BLaER1 (cell line): ENCODE results near the gene SEC16B.

Experiments used
- H3K27ac ChIP-seq: shearing (Covaris generic); formaldehyde crosslinking; 2 replicates; pipeline ENCODE4 v1.8.1; 2022
- H3K27me3 ChIP-seq: shearing (Covaris generic); formaldehyde crosslinking; 2 replicates; pipeline ENCODE4 v1.8.1; 2022
- H3K36me3 ChIP-seq: shearing (Covaris generic); formaldehyde crosslinking; 2 replicates; pipeline ENCODE4 v1.8.1; 2022
- H3K4me1 ChIP-seq: shearing (Covaris generic); formaldehyde crosslinking; 2 replicates; pipeline ENCODE4 v1.8.1; 2022
- H3K4me2 ChIP-seq: shearing (Covaris generic); formaldehyde crosslinking; 2 replicates; pipeline ENCODE4 v1.8.1; 2022
- H3K4me3 ChIP-seq: shearing (Covaris generic); formaldehyde crosslinking; 2 replicates; pipeline ENCODE4 v1.8.1; 2022
- H3K9ac ChIP-seq: shearing (Covaris generic); formaldehyde crosslinking; 2 replicates; pipeline ENCODE4 v1.8.1; 2022
- H3K9me3 ChIP-seq: shearing (Covaris generic); formaldehyde crosslinking; 2 replicates; pipeline ENCODE4 v1.8.1; 2022
- H4K20me1 ChIP-seq: shearing (Covaris generic); formaldehyde crosslinking; 2 replicates; pipeline ENCODE4 v1.8.1; 2022
- Cebpa-rat ChIP-seq: shearing (Covaris generic); IDR thresholded peaks from 2 replicates; pipeline ENCODE4 v1.8.1; 2022

Gene SEC16B

GRCh38 chr1:177933881-177934280, 36.0 kb downstream of the SEC16B start:
- no peaks in the 10 kb centered on the region for H3K4me1 ChIP-seq
- no peak overlapping the region for H3K4me3 ChIP-seq
- no peak for TF ChIP-seq Cebpa-rat
- H3K27ac ChIP-seq: no peak overlapping the region
- H4K20me1 ChIP-seq: no peaks in the 10 kb centered on the region
- no peak overlapping the region for H3K4me2 ChIP-seq
- no peaks in the 10 kb centered on the region for H3K27me3 ChIP-seq
- H3K36me3 ChIP-seq: no peaks in the 10 kb centered on the region
- no peak overlapping the region for H3K9ac ChIP-seq
- H3K9me3 ChIP-seq: no peaks in the 10 kb centered on the region

GRCh38 chr1:177932123-177932522, 37.7 kb downstream of the SEC16B start:
- Histone ChIP-seq H3K4me2 (no peak overlapping the region), H3K9ac (no peak overlapping the region), H4K20me1 (no peaks in the 10 kb centered on the region), H3K4me1 (no peaks in the 10 kb centered on the region), H3K4me3 (no peak overlapping the region), H3K27me3 (no peaks in the 10 kb centered on the region), H3K36me3 (no peaks in the 10 kb centered on the region), H3K9me3 (no peaks in the 10 kb centered on the region), H3K27ac (no peak overlapping the region)
- TF ChIP-seq Cebpa-rat: no peak

DNA sequence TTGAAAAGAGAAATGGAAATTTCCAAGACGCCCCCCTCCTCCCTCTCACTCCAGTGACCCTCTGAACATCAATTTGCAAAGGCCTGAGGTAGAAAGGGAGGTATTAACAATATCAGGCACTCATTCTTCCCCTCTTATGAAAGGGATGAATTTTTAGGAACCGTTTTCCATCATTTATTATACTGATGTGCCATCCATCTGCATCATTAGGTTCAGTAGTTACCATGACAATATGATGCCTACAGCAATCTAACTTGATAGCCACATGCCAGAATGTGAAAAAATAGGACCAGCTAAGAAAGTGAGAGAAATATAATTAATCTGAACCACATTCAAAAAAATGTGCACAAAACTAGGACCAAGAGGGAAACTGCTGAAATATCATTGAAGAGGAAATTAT, 40.9 kb downstream of the SEC16B start:
- no peak overlapping the region for H3K27ac ChIP-seq
- no peaks in the 10 kb centered on the region for H3K4me1 ChIP-seq
- no peak overlapping the region for H3K4me3 ChIP-seq
- H3K4me2 ChIP-seq: no peak overlapping the region
- H3K36me3 ChIP-seq: no peaks in the 10 kb centered on the region
- no peak for TF ChIP-seq Cebpa-rat
- no peaks in the 10 kb centered on the region for H3K9me3 ChIP-seq
- no peaks in the 10 kb centered on the region for H3K27me3 ChIP-seq
- H3K9ac ChIP-seq: no peak overlapping the region
- H4K20me1 ChIP-seq: no peaks in the 10 kb centered on the region

GRCh38 chr1:177928194-177928593, 41.7 kb downstream of the SEC16B start:
- no peaks in the 10 kb centered on the region for H3K36me3 ChIP-seq
- H3K27ac ChIP-seq: no peak overlapping the region
- no peaks in the 10 kb centered on the region for H4K20me1 ChIP-seq
- no peaks in the 10 kb centered on the region for H3K9me3 ChIP-seq
- H3K4me1 ChIP-seq: no peaks in the 10 kb centered on the region
- no peak overlapping the region for H3K4me2 ChIP-seq
- TF ChIP-seq Cebpa-rat: no peak
- no peak overlapping the region for H3K9ac ChIP-seq
- no peak overlapping the region for H3K4me3 ChIP-seq
- H3K27me3 ChIP-seq: no peaks in the 10 kb centered on the region

DNA sequence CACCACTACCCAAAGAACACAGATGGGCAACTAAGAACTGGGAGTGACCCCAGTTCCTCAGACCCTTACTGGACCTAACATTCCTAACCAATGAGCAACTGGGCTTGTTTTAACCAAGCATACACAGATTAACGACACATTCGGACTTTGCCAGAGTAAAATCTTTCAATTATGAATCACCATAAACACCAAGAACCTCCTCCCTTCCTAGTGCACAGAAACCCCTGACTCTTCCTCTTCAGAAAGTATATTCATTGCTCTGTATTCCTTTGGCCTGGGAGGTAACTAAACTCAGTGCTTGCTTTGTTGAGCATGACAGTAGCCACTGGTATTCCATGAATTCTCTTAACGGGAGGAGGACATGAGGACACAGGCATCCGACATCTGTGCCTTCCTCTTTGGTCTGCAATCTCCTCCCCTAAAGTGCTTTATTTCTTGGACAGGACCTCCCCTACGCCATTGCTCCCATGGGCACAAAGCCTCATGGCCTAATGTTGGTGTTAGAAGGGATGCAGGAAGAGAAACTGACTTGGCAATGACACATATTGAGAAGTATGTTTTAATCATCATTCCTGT, 42.7 kb downstream of the SEC16B start:
- H3K4me3 ChIP-seq: no peak overlapping the region
- no peak overlapping the region for H3K9ac ChIP-seq
- TF ChIP-seq Cebpa-rat: no peak
- H3K27me3 ChIP-seq: no peaks in the 10 kb centered on the region
- H3K4me2 ChIP-seq: no peak overlapping the region
- no peaks in the 10 kb centered on the region for H3K9me3 ChIP-seq
- H3K36me3 ChIP-seq: no peaks in the 10 kb centered on the region
- H4K20me1 ChIP-seq: no peaks in the 10 kb centered on the region
- H3K4me1 ChIP-seq: no peaks in the 10 kb centered on the region
- no peak overlapping the region for H3K27ac ChIP-seq

DNA sequence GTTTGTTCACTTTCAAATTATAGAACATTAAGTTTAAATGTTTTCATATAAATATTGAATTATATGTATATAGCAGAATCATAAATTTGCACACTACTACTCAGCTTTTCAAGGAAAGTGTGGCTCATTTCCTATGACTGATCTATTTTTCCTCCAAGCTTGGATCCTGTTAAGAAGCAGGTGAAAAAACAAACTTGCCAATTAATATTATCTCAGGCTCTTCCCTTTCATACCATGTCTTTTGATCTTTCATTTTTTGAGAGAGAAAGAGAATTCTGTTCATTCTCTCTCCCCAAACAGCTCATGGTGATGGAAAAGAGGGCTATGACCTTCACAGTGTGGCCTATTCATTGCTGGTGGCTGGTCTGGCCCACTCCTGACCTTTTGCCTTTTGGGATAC, 43.7 kb downstream of the SEC16B start:
- no peak overlapping the region for H3K27ac ChIP-seq
- TF ChIP-seq Cebpa-rat: no peak
- H3K4me3 ChIP-seq: no peak overlapping the region
- H4K20me1 ChIP-seq: no peaks in the 10 kb centered on the region
- no peaks in the 10 kb centered on the region for H3K27me3 ChIP-seq
- no peak overlapping the region for H3K4me2 ChIP-seq
- H3K9ac ChIP-seq: no peak overlapping the region
- no peaks in the 10 kb centered on the region for H3K4me1 ChIP-seq
- H3K9me3 ChIP-seq: no peaks in the 10 kb centered on the region
- no peaks in the 10 kb centered on the region for H3K36me3 ChIP-seq

DNA sequence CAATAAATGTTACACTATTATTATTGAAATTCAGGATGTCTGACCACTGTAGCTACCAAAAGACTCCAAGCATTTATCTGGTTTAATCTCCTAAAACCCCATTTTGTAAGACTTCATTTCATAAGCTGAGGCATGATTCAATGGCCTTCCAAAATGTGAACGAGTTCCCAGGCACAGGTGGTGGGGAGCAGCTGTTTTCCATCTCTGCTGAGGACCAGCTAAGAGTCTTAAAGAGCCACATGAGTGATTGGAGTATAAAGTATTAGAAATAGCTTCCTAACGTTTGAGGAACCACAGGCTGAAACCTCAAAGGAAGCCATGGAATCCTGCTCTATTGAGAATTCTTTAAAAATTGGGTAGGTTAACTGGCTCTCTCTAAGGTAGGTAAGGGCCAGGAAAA, 44.9 kb downstream of the SEC16B start:
- H3K27me3 ChIP-seq: no peaks in the 10 kb centered on the region
- H3K9me3 ChIP-seq: no peaks in the 10 kb centered on the region
- H3K9ac ChIP-seq: no peak overlapping the region
- no peak overlapping the region for H3K27ac ChIP-seq
- no peak overlapping the region for H3K4me2 ChIP-seq
- no peaks in the 10 kb centered on the region for H3K36me3 ChIP-seq
- no peak overlapping the region for H3K4me3 ChIP-seq
- no peak for TF ChIP-seq Cebpa-rat
- H3K4me1 ChIP-seq: no peaks in the 10 kb centered on the region
- no peaks in the 10 kb centered on the region for H4K20me1 ChIP-seq

DNA sequence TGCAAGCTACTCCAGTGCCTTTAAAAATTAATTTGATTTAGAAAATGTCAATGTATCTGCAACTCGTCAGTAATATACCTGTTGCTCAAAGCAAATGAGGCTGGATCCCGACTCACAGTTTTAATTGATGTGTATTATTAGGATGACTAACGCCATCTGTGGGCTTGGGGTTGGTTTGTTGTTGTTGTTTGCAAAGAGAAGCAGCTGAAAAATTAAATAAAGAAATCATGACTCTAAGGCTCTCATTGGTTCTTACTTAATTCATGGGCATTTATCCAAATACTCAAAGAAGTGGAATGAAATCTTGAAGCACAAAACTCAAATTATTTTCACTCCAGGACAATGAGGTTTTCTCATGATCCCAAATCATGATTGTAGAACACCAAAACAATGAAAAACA, 46.4 kb downstream of the SEC16B start:
- H3K9ac ChIP-seq: no peak overlapping the region
- no peak for TF ChIP-seq Cebpa-rat
- H3K9me3 ChIP-seq: no peaks in the 10 kb centered on the region
- H3K27ac ChIP-seq: no peak overlapping the region
- no peaks in the 10 kb centered on the region for H3K4me1 ChIP-seq
- H4K20me1 ChIP-seq: no peaks in the 10 kb centered on the region
- H3K4me2 ChIP-seq: no peak overlapping the region
- H3K4me3 ChIP-seq: no peak overlapping the region
- H3K36me3 ChIP-seq: no peaks in the 10 kb centered on the region
- H3K27me3 ChIP-seq: no peaks in the 10 kb centered on the region

GRCh38 chr1:177922209-177922608, 47.6 kb downstream of the SEC16B start:
- H3K4me2 ChIP-seq: no peak overlapping the region
- H3K27ac ChIP-seq: no peak overlapping the region
- H4K20me1 ChIP-seq: no peaks in the 10 kb centered on the region
- no peaks in the 10 kb centered on the region for H3K36me3 ChIP-seq
- H3K4me3 ChIP-seq: no peak overlapping the region
- TF ChIP-seq Cebpa-rat: no peak
- H3K9ac ChIP-seq: no peak overlapping the region
- no peaks in the 10 kb centered on the region for H3K27me3 ChIP-seq
- no peaks in the 10 kb centered on the region for H3K4me1 ChIP-seq
- H3K9me3 ChIP-seq: no peaks in the 10 kb centered on the region

DNA sequence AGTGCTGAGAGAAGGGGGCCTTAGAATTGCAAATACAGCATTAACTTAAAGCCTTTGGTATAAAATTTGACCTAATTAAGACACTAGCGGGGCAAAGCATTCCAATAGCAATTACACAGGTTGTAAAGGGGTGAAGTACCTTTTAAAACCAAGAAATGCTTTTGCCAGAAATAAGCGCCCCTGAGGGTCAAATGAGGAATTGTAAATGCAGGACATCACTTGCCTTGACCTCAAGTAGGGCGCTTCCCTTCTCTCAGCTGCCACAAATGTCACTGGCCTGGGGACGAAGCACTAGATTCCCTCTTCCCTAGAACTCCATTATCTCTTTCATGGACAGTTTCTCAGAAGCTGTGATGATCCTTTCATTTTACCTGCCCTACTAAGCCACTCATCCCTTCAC, 48.3 kb downstream of the SEC16B start:
- Histone ChIP-seq H3K27me3 (no peaks in the 10 kb centered on the region), H3K4me1 (no peaks in the 10 kb centered on the region), H3K9me3 (no peaks in the 10 kb centered on the region), H3K36me3 (no peaks in the 10 kb centered on the region), H3K9ac (no peak overlapping the region), H3K4me2 (no peak overlapping the region), H3K27ac (no peak overlapping the region), H3K4me3 (no peak overlapping the region), H4K20me1 (no peaks in the 10 kb centered on the region)
- TF ChIP-seq Cebpa-rat: no peak

DNA sequence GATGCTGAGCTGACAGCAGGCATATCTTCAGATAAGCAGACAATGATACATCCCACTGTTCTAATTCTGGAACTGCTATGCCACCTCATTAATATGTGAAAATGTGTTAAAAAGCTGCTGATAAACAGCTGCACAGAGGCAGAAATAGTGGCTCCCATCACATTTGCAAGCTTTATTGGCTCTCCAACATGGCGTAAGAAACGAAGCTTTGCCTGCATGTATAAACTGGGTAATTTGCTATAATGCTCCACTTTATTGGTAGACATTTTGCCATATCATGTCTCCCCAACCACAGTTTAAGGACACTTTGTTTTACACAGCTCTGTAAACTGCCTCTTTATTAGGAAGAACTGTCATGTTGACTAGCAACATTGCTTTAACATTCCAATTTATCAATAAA, 49.8 kb downstream of the SEC16B start:
- H3K4me1 ChIP-seq: no peaks in the 10 kb centered on the region
- H3K27ac ChIP-seq: no peak overlapping the region
- no peak for TF ChIP-seq Cebpa-rat
- no peaks in the 10 kb centered on the region for H3K27me3 ChIP-seq
- H3K9ac ChIP-seq: no peak overlapping the region
- no peaks in the 10 kb centered on the region for H3K36me3 ChIP-seq
- no peak overlapping the region for H3K4me3 ChIP-seq
- no peaks in the 10 kb centered on the region for H4K20me1 ChIP-seq
- no peak overlapping the region for H3K4me2 ChIP-seq
- H3K9me3 ChIP-seq: no peaks in the 10 kb centered on the region
